OCI-LY7 (cell line): Measurements from ENCODE around the gene LTB4R. TPM values are rescaled to one million over a fixed set of nuclear protein-coding genes. Genes with fewer than 3 reads are reported as not detected.

ENCODE experiments used
- BruUV-seq: library from RNA; stranded (reverse); fragments of 400-500 nt; replicated peaks from 2 replicates; lab custom pipeline; 2021; lab: Mats Ljungman, UMichigan
- CTCF ChIA-PET: fragments of 300-600 bp; sonication (Branson Sonifier 250); formaldehyde crosslinking; loops from one replicate; lab custom pipeline; 2022; ENCODE audit warnings: antibody characterized with exemption; ENCODE audit not compliant: unreplicated experiment; lab: Charles Lee
- POLR2A ChIA-PET: fragments of 300-600 bp; sonication (Branson Sonifier 250); formaldehyde crosslinking; loops from one replicate; lab custom pipeline; 2022; ENCODE audit warnings: antibody characterized with exemption; lab: Charles Lee
- DNase-seq: peaks from one replicate; pipeline ENCODE4 v3.0.0-alpha.2; 2015; ENCODE audit warnings: low spot score
- H2AFZ ChIP-seq: fragments of 200-600 bp; sonication (generic), shearing (Covaris generic); 2 replicates; pipeline ENCODE4 v1.6.1; 2014; ENCODE audit warnings: mild to moderate bottlenecking, antibody characterized with exemption, low read length, moderate library complexity
- H3K27ac ChIP-seq: fragments of 200-600 bp; sonication (generic); 2 replicates; pipeline ENCODE4 v1.5.1; 2014; ENCODE audit warnings: mixed run types, low read depth, mild to moderate bottlenecking, moderate library complexity, low read length, inconsistent platforms; ENCODE audit not compliant: poor library complexity, severe bottlenecking
- H3K36me3 ChIP-seq: fragments of 200-600 bp; sonication (generic); 2 replicates; pipeline ENCODE4 v1.6.1; 2014; ENCODE audit warnings: mild to moderate bottlenecking, antibody characterized with exemption, low read length, moderate library complexity, mixed read lengths; ENCODE audit not compliant: insufficient read depth
- H3K4me1 ChIP-seq: fragments of 200-600 bp; sonication (generic); 2 replicates; pipeline ENCODE4 v1.5.1; 2014; ENCODE audit warnings: mild to moderate bottlenecking, low read length; ENCODE audit not compliant: insufficient read depth, poor library complexity, severe bottlenecking
- H3K4me2 ChIP-seq: fragments of 200-600 bp; sonication (generic); 2 replicates; pipeline ENCODE4 v1.6.1; 2014; ENCODE audit warnings: mild to moderate bottlenecking, low read length
- H3K4me3 ChIP-seq: fragments of 200-600 bp; sonication (generic); 2 replicates; pipeline ENCODE4 v1.5.1; 2014; ENCODE audit warnings: mild to moderate bottlenecking, low read depth, low read length; ENCODE audit not compliant: poor library complexity, severe bottlenecking
- H3K79me2 ChIP-seq: fragments of 200-600 bp; sonication (generic); 2 replicates; pipeline ENCODE4 v1.6.1; 2016; ENCODE audit warnings: low read depth, mild to moderate bottlenecking, low read length, moderate library complexity, mixed read lengths; ENCODE audit not compliant: insufficient read depth
- H3K9me2 ChIP-seq: fragments of 200-600 bp; sonication (generic); 2 replicates; pipeline ENCODE4 v1.6.1; 2016; ENCODE audit warnings: mild to moderate bottlenecking, low read length, mixed read lengths; ENCODE audit not compliant: insufficient read depth
- H3K9me3 ChIP-seq: fragments of 200-600 bp; sonication (generic); 2 replicates; pipeline ENCODE4 v1.6.1; 2014; ENCODE audit warnings: mild to moderate bottlenecking, mixed run types, low read length, mixed read lengths
- H4K20me1 ChIP-seq: fragments of 200-600 bp; sonication (generic); 2 replicates; pipeline ENCODE4 v1.6.1; 2014; ENCODE audit warnings: mild to moderate bottlenecking, antibody characterized with exemption, low read length, moderate library complexity, mixed read lengths; ENCODE audit not compliant: insufficient read depth
- EZH2phosphoT487 ChIP-seq: fragments of 200-600 bp; sonication (generic); IDR thresholded peaks from 2 replicates; pipeline ENCODE4 v1.6.1; 2018; ENCODE audit warnings: low read depth, borderline replicate concordance, mild to moderate bottlenecking, mixed run types, antibody characterized with exemption, low read length, moderate library complexity, mixed read lengths
- intact Hi-C: fragments of 100-400 bp; cut with micrococcal nuclease; formaldehyde crosslinking; loops from one replicate; pipeline ENCODE4 v1.10.0; 2022; ENCODE audit not compliant: unreplicated experiment
- total RNA-seq, 2 experiments: library from RNA; depleted of rRNA in 1 of 2; stranded (reverse); fragments of >200 nt in 1 of 2; shearing (Covaris generic) in 1 of 2; gene quantifications; 2 replicates each; pipeline ENCODE4 v1.2.3, GENCODE V29; 2014 to 2022
- TF ChIP-seq, protein P1 (sequence below): fragments of 200-600 bp; sonication (generic); conservative IDR thresholded peaks from 2 replicates; pipeline ENCODE4 v1.5.1; 2014; ENCODE audit warnings: mild to moderate bottlenecking, antibody characterized with exemption, low read length, moderate library complexity, mixed read lengths

LTB4R gene
- total RNA-seq, 2 experiments from 2014 or later = 15.8 to 28.3 TPM

- Histone ChIP-seq H3K9me3 (no peaks in the 10 kb centered on the region), H2AFZ (no peak overlapping the region), H3K4me1 (peaks cover 7% of the 10 kb centered on the region), H3K36me3 (no peaks in the 10 kb centered on the region), H3K4me2 (no peak overlapping the region), H3K79me2 (no peaks in the 10 kb centered on the region), H4K20me1 (no peaks in the 10 kb centered on the region), H3K9me2 (no peaks in the 10 kb centered on the region), H3K27ac (no peak overlapping the region), H3K4me3 (no peak overlapping the region)
- intact Hi-C loops = no loop called here
- CTCF ChIA-PET = interaction anchor here (0.6 kb wide), 2 partner anchors 15 to 121 kb away, joined by 3 read pairs; partner anchors contain the start of gene CIDEB
- BruUV-seq = no TSS peak
- DNase-seq = no peak
- TF ChIP-seq, protein P1, sequence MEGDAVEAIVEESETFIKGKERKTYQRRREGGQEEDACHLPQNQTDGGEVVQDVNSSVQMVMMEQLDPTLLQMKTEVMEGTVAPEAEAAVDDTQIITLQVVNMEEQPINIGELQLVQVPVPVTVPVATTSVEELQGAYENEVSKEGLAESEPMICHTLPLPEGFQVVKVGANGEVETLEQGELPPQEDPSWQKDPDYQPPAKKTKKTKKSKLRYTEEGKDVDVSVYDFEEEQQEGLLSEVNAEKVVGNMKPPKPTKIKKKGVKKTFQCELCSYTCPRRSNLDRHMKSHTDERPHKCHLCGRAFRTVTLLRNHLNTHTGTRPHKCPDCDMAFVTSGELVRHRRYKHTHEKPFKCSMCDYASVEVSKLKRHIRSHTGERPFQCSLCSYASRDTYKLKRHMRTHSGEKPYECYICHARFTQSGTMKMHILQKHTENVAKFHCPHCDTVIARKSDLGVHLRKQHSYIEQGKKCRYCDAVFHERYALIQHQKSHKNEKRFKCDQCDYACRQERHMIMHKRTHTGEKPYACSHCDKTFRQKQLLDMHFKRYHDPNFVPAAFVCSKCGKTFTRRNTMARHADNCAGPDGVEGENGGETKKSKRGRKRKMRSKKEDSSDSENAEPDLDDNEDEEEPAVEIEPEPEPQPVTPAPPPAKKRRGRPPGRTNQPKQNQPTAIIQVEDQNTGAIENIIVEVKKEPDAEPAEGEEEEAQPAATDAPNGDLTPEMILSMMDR = no peak
- TF ChIP-seq EZH2phosphoT487 = no peak
- POLR2A ChIA-PET = no interaction called here
Observed at GRCh38 chr14:24322672-24323071, 11.4 kb downstream of the LTB4R start.

DNA sequence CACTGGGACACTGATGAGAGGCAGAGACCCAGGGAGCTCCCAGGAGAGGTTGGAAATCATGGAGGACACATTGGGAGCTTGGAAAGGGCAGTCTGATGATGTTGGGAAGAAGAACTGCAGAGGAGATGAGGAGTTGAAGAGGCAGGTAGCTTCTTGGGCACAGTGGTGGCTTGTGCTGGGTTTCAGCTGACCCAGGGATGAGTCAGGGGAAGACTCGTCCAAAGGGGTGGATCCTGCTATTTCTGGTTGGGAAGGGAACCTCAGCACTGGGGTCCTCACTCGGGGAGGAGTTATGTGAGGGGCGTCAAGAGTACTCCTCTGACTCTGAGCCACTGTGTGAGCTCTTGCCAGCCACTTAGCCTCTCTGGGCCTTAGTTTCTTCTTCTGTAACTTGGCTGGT, 12.0 kb downstream of the LTB4R start:
- peaks cover 7% of the 10 kb centered on the region for H3K4me1 ChIP-seq
- BruUV-seq = no TSS peak
- H3K9me3 ChIP-seq = no peaks in the 10 kb centered on the region
- no peak overlapping the region for H3K27ac ChIP-seq
- H3K4me2 ChIP-seq = no peak overlapping the region
- no peaks in the 10 kb centered on the region for H4K20me1 ChIP-seq
- no peak for TF ChIP-seq EZH2phosphoT487
- TF ChIP-seq, protein P1 = no peak
- DNase-seq = no peak
- no peak overlapping the region for H3K4me3 ChIP-seq
- ChIA-PET POLR2A (no interaction called here), CTCF (no interaction called here)
- H2AFZ ChIP-seq = no peak overlapping the region
- H3K36me3 ChIP-seq = no peaks in the 10 kb centered on the region
- intact Hi-C loops = no loop called here
- H3K79me2 ChIP-seq = no peaks in the 10 kb centered on the region
- H3K9me2 ChIP-seq = no peaks in the 10 kb centered on the region

- intact Hi-C loops = no loop called here
- ChIA-PET CTCF (interaction anchor here (0.6 kb wide), 1 partner anchor 24 kb away, joined by 4 read pairs; no protein-coding TSS in a partner anchor), POLR2A (no interaction called here)
- H3K36me3 ChIP-seq = no peaks in the 10 kb centered on the region
- BruUV-seq = no TSS peak
- H3K4me3 ChIP-seq = no peak overlapping the region
- H4K20me1 ChIP-seq = no peaks in the 10 kb centered on the region
- no peak overlapping the region for H3K27ac ChIP-seq
- H3K79me2 ChIP-seq = no peaks in the 10 kb centered on the region
- H2AFZ ChIP-seq = no peak overlapping the region
- no peaks in the 10 kb centered on the region for H3K9me3 ChIP-seq
- TF ChIP-seq, protein P1 = no peak
- TF ChIP-seq EZH2phosphoT487 = no peak
- no peak for DNase-seq
- peaks cover 7% of the 10 kb centered on the region for H3K4me1 ChIP-seq
- no peaks in the 10 kb centered on the region for H3K9me2 ChIP-seq
- no peak overlapping the region for H3K4me2 ChIP-seq
Observed at GRCh38 chr14:24324024-24324423, 12.7 kb downstream of the LTB4R start.
